Mesendoderm (in vitro differentiated cells): ENCODE data around the gene PGM2.

Experiments used
- DNase-seq: peaks from one replicate; pipeline ENCODE4 v3.0.0; 2013
- H2AK5ac ChIP-seq: 2 replicates; pipeline ENCODE4 v1.6.1; 2013; ENCODE audit warnings: low read length, inconsistent platforms
- H2BK120ac ChIP-seq: 2 replicates; pipeline ENCODE4 v1.6.1; 2013; ENCODE audit warnings: low read depth, mild to moderate bottlenecking, low read length, moderate library complexity, mixed read lengths
- H2BK15ac ChIP-seq: replicated peaks from 2 replicates; pipeline ENCODE4 v1.6.1; 2013; ENCODE audit warnings: low read depth, mild to moderate bottlenecking, moderate library complexity
- H2BK5ac ChIP-seq: 2 replicates; pipeline ENCODE4 v1.6.1; 2013; ENCODE audit warnings: low read length, inconsistent platforms
- H3K18ac ChIP-seq: 2 replicates; pipeline ENCODE4 v1.6.1; 2013; ENCODE audit warnings: mild to moderate bottlenecking, low read length, mixed read lengths
- H3K23ac ChIP-seq: one replicate; pipeline ENCODE4 v1.6.1; 2013; ENCODE audit warnings: low read length
- H3K27ac ChIP-seq: 2 replicates; pipeline ENCODE4 v1.5.1; 2013; ENCODE audit warnings: low read depth, mild to moderate bottlenecking, inconsistent platforms, low read length, moderate library complexity
- H3K27me3 ChIP-seq: 2 replicates; pipeline ENCODE4 v1.6.1; 2013; ENCODE audit warnings: low read length, control low read depth, mild to moderate bottlenecking, inconsistent platforms; ENCODE audit not compliant: insufficient read depth, poor library complexity
- H3K36me3 ChIP-seq: 2 replicates; pipeline ENCODE4 v1.6.1; 2013; ENCODE audit warnings: low read length, inconsistent platforms; ENCODE audit not compliant: control insufficient read depth, insufficient read depth
- H3K4ac ChIP-seq: one replicate; pipeline ENCODE4 v1.6.1; 2013; ENCODE audit warnings: low read depth, mild to moderate bottlenecking, low read length, moderate library complexity
- H3K4me1 ChIP-seq: 2 replicates; pipeline ENCODE4 v1.6.1; 2013; ENCODE audit warnings: low read depth, low read length, inconsistent platforms; ENCODE audit not compliant: control insufficient read depth
- H3K4me2 ChIP-seq: 2 replicates; pipeline ENCODE4 v1.6.1; 2013; ENCODE audit warnings: low read length
- H3K4me3 ChIP-seq: 2 replicates; pipeline ENCODE4 v1.5.1; 2013; ENCODE audit warnings: mild to moderate bottlenecking, low read length
- H3K56ac ChIP-seq: one replicate; pipeline ENCODE4 v1.6.1; 2013; ENCODE audit warnings: low read length
- H3K79me1 ChIP-seq: 2 replicates; pipeline ENCODE4 v1.6.1; 2013; ENCODE audit warnings: low read length, inconsistent platforms
- H3K79me2 ChIP-seq: 2 replicates; pipeline ENCODE4 v1.6.1; 2013; ENCODE audit warnings: mild to moderate bottlenecking, low read length; ENCODE audit not compliant: control insufficient read depth, insufficient read depth
- H3K9ac ChIP-seq: 2 replicates; pipeline ENCODE4 v1.6.1; 2013; ENCODE audit warnings: low read length, inconsistent platforms
- H4K5ac ChIP-seq: one replicate; pipeline ENCODE4 v1.6.1; 2013; ENCODE audit warnings: low read length
- H4K8ac ChIP-seq: one replicate; pipeline ENCODE4 v1.6.1; 2013; ENCODE audit warnings: low read depth, mild to moderate bottlenecking, control low read depth, low read length, moderate library complexity
- WGBS: extraction: QIAGEN DNeasy Blood & Tissue Kit; methylation state at CpG from one replicate; pipeline ENCODE4 v1.1.7; 2013; ENCODE audit warnings: low lambda C conversion rate, missing lambda C conversion rate; ENCODE audit not compliant: insufficient coverage; ENCODE audit errors: extremely low coverage; 5-methylcytosine and 5-hydroxymethylcytosine counted together

PGM2 gene

GRCh38 chr4:37865450-37865849 lies 39.0 kb downstream of the PGM2 start:
- WGBS: no CpG with 5 or more reads among the region's 3 CpGs
- no peak overlapping the region for H3K23ac ChIP-seq
- DNase-seq: no peak

GRCh38 chr4:37867102-37867501 lies 40.6 kb downstream of the PGM2 start:
- no peaks in the 10 kb centered on the region for H3K79me2 ChIP-seq
- H3K27me3 ChIP-seq: no peaks in the 10 kb centered on the region
- no peak overlapping the region for H3K18ac ChIP-seq
- no peak overlapping the region for H2AK5ac ChIP-seq
- no CpG with 5 or more reads among the region's 3 CpGs for WGBS
- H2BK120ac ChIP-seq: no peak overlapping the region
- no peak overlapping the region for H2BK15ac ChIP-seq
- no peak overlapping the region for H3K56ac ChIP-seq
- no peak overlapping the region for H3K27ac ChIP-seq
- no peaks in the 10 kb centered on the region for H3K36me3 ChIP-seq
- H3K23ac ChIP-seq: no peak overlapping the region
- H3K79me1 ChIP-seq: no peaks in the 10 kb centered on the region
- no peak overlapping the region for H3K9ac ChIP-seq
- no peak overlapping the region for H3K4me3 ChIP-seq
- H3K4ac ChIP-seq: no peak overlapping the region
- no peaks in the 10 kb centered on the region for H3K4me1 ChIP-seq
- H3K4me2 ChIP-seq: no peak overlapping the region
- no peak for DNase-seq
- H2BK5ac ChIP-seq: no peak overlapping the region
- no peak overlapping the region for H4K8ac ChIP-seq
- H4K5ac ChIP-seq: no peak overlapping the region

More at GRCh38 chr4:37865450-37865849, 39.0 kb downstream of the PGM2 start:
- no peak overlapping the region for H2BK15ac ChIP-seq
- H3K79me1 ChIP-seq: no peaks in the 10 kb centered on the region
- H2BK120ac ChIP-seq: no peak overlapping the region
- no peak overlapping the region for H3K27ac ChIP-seq
- H2BK5ac ChIP-seq: no peak overlapping the region
- H3K56ac ChIP-seq: no peak overlapping the region
- H3K36me3 ChIP-seq: no peaks in the 10 kb centered on the region
- no peak overlapping the region for H3K4ac ChIP-seq
- no peaks in the 10 kb centered on the region for H3K79me2 ChIP-seq
- no peak overlapping the region for H2AK5ac ChIP-seq
- H3K4me1 ChIP-seq: no peaks in the 10 kb centered on the region
- no peak overlapping the region for H3K4me3 ChIP-seq
- H4K5ac ChIP-seq: no peak overlapping the region
- no peak overlapping the region for H3K18ac ChIP-seq
- H3K27me3 ChIP-seq: no peaks in the 10 kb centered on the region
- no peak overlapping the region for H3K9ac ChIP-seq
- H4K8ac ChIP-seq: no peak overlapping the region
- H3K4me2 ChIP-seq: no peak overlapping the region

GRCh38 chr4:37868238-37868637 lies 41.8 kb downstream of the PGM2 start:
- H3K4me2 ChIP-seq: no peak overlapping the region
- WGBS: no CpG with 5 or more reads among the region's 4 CpGs
- no peaks in the 10 kb centered on the region for H3K4me1 ChIP-seq
- H3K79me2 ChIP-seq: no peaks in the 10 kb centered on the region
- no peak overlapping the region for H2BK15ac ChIP-seq
- no peak overlapping the region for H3K56ac ChIP-seq
- H3K23ac ChIP-seq: no peak overlapping the region
- no peaks in the 10 kb centered on the region for H3K36me3 ChIP-seq
- H4K8ac ChIP-seq: no peak overlapping the region
- H4K5ac ChIP-seq: no peak overlapping the region
- H3K18ac ChIP-seq: no peak overlapping the region
- H2AK5ac ChIP-seq: no peak overlapping the region
- no peak overlapping the region for H2BK5ac ChIP-seq
- no peak overlapping the region for H3K9ac ChIP-seq
- H3K4me3 ChIP-seq: no peak overlapping the region
- DNase-seq: no peak
- H3K27ac ChIP-seq: no peak overlapping the region
- H3K79me1 ChIP-seq: no peaks in the 10 kb centered on the region
- no peaks in the 10 kb centered on the region for H3K27me3 ChIP-seq
- H2BK120ac ChIP-seq: no peak overlapping the region
- H3K4ac ChIP-seq: no peak overlapping the region

GRCh38 chr4:37872310-37872988 lies 46.0 kb downstream of the PGM2 start:
- Histone ChIP-seq H4K5ac (no peak overlapping the region), H2BK15ac (no peak overlapping the region), H3K4me3 (no peak overlapping the region), H3K18ac (no peak overlapping the region), H3K79me2 (no peaks in the 10 kb centered on the region), H4K8ac (no peak overlapping the region), H3K79me1 (no peaks in the 10 kb centered on the region), H3K27me3 (no peaks in the 10 kb centered on the region), H3K9ac (no peak overlapping the region), H2BK5ac (no peak overlapping the region), H3K36me3 (no peaks in the 10 kb centered on the region), H2BK120ac (no peak overlapping the region), H3K4me1 (no peaks in the 10 kb centered on the region), H2AK5ac (no peak overlapping the region), H3K56ac (no peak overlapping the region), H3K23ac (no peak overlapping the region), H3K4ac (no peak overlapping the region), H3K4me2 (no peak overlapping the region), H3K27ac (no peak overlapping the region)
- no CpG with 5 or more reads among the region's 1 CpG for WGBS
- DNase-seq: no peak

GRCh38 chr4:37873386-37873785 lies 46.9 kb downstream of the PGM2 start:
- no peak overlapping the region for H3K9ac ChIP-seq
- no peaks in the 10 kb centered on the region for H3K79me2 ChIP-seq
- H3K27ac ChIP-seq: no peak overlapping the region
- H4K5ac ChIP-seq: no peak overlapping the region
- no peak overlapping the region for H2BK15ac ChIP-seq
- H3K79me1 ChIP-seq: no peaks in the 10 kb centered on the region
- H4K8ac ChIP-seq: no peak overlapping the region
- no peak overlapping the region for H3K23ac ChIP-seq
- H3K4me3 ChIP-seq: no peak overlapping the region
- H2AK5ac ChIP-seq: no peak overlapping the region
- H3K4me1 ChIP-seq: no peaks in the 10 kb centered on the region
- no peak overlapping the region for H3K4ac ChIP-seq
- no peak overlapping the region for H3K4me2 ChIP-seq
- no peak overlapping the region for H2BK5ac ChIP-seq
- H2BK120ac ChIP-seq: no peak overlapping the region
- no peak overlapping the region for H3K56ac ChIP-seq
- no CpG with 5 or more reads among the region's 1 CpG for WGBS
- no peak for DNase-seq
- no peaks in the 10 kb centered on the region for H3K36me3 ChIP-seq
- no peak overlapping the region for H3K18ac ChIP-seq
- no peaks in the 10 kb centered on the region for H3K27me3 ChIP-seq

GRCh38 chr4:37876156-37876555 lies 49.7 kb downstream of the PGM2 start:
- no peak overlapping the region for H3K23ac ChIP-seq
- no peak overlapping the region for H3K9ac ChIP-seq
- H3K79me1 ChIP-seq: no peaks in the 10 kb centered on the region
- no peaks in the 10 kb centered on the region for H3K79me2 ChIP-seq
- no peak overlapping the region for H3K27ac ChIP-seq
- no peak overlapping the region for H4K5ac ChIP-seq
- no peak overlapping the region for H3K4me2 ChIP-seq
- H2BK120ac ChIP-seq: no peak overlapping the region
- H2AK5ac ChIP-seq: no peak overlapping the region
- H2BK15ac ChIP-seq: no peak overlapping the region
- H3K27me3 ChIP-seq: no peaks in the 10 kb centered on the region
- no peak for DNase-seq
- H3K4me3 ChIP-seq: no peak overlapping the region
- H3K56ac ChIP-seq: no peak overlapping the region
- no peak overlapping the region for H3K4ac ChIP-seq
- no peak overlapping the region for H3K18ac ChIP-seq
- WGBS: no CpG with 5 or more reads among the region's 2 CpGs
- no peaks in the 10 kb centered on the region for H3K4me1 ChIP-seq
- no peaks in the 10 kb centered on the region for H3K36me3 ChIP-seq
- H2BK5ac ChIP-seq: no peak overlapping the region
- no peak overlapping the region for H4K8ac ChIP-seq
